Fibroblast of lung (primary cell): ENCODE measurements around the gene THAP11. TPM values are rescaled to one million over a fixed set of nuclear protein-coding genes. Genes with fewer than 3 reads are reported as not detected.

ENCODE experiments used
- DNase-seq, 2 donors: peaks; one replicate each; pipeline versions ENCODE4 v3.0.0 to v3.0.0-alpha.2; 2010; ENCODE audit warnings: low read depth in 2 of 2
- H2AFZ ChIP-seq: 2 replicates; pipeline ENCODE4 v1.5.1; 2012; ENCODE audit warnings: low read length, control low read depth, inconsistent platforms
- H3K27ac ChIP-seq: 2 replicates; pipeline ENCODE4 v1.5.1; 2011; ENCODE audit warnings: low read length, control low read depth; ENCODE audit not compliant: insufficient read depth
- H3K27me3 ChIP-seq: 2 replicates; pipeline ENCODE4 v1.5.1; 2011; ENCODE audit warnings: mild to moderate bottlenecking, low read length; ENCODE audit not compliant: control insufficient read depth, insufficient read depth
- H3K36me3 ChIP-seq: 2 replicates; pipeline ENCODE4 v1.5.1; 2011; ENCODE audit warnings: low read length; ENCODE audit not compliant: control insufficient read depth, insufficient read depth
- H3K4me1 ChIP-seq: 2 replicates; pipeline ENCODE4 v1.5.1; 2011; ENCODE audit warnings: low read length; ENCODE audit not compliant: control insufficient read depth, insufficient read depth; ENCODE audit errors: extremely low read depth
- H3K4me2 ChIP-seq: 2 replicates; pipeline ENCODE4 v1.5.1; 2011; ENCODE audit warnings: low read length, control low read depth; ENCODE audit not compliant: insufficient read depth; ENCODE audit errors: extremely low read depth
- H3K4me3 ChIP-seq, 4 experiments: fragments of 200-600 bp in 1 of 4; sonication (generic) in 1 of 4; replicated peaks in 1 of 4; 2 replicates each; pipeline ENCODE4 v1.5.1; 2011 to 2016; ENCODE audit warnings: low read length in 4 of 4, low read depth in 3 of 4, mild to moderate bottlenecking in 3 of 4, control low read depth in 2 of 4, inconsistent platforms in 1 of 4, mixed read lengths in 1 of 4; ENCODE audit not compliant: insufficient read depth in 1 of 4; ENCODE audit errors: control extremely low read depth in 1 of 4
- H3K79me2 ChIP-seq: 2 replicates; pipeline ENCODE4 v1.5.1; 2012; ENCODE audit warnings: mild to moderate bottlenecking, low read length, inconsistent platforms; ENCODE audit not compliant: control insufficient read depth, insufficient read depth
- H3K9ac ChIP-seq: 2 replicates; pipeline ENCODE4 v1.5.1; 2011; ENCODE audit warnings: mild to moderate bottlenecking, low read length, control low read depth; ENCODE audit not compliant: insufficient read depth
- H3K9me3 ChIP-seq: 2 replicates; pipeline ENCODE4 v1.5.1; 2012; ENCODE audit warnings: low read depth, low read length; ENCODE audit not compliant: control insufficient read depth, insufficient read depth
- H4K20me1 ChIP-seq: 2 replicates; pipeline ENCODE4 v1.5.1; 2011; ENCODE audit warnings: low read length; ENCODE audit not compliant: control insufficient read depth, insufficient read depth; ENCODE audit errors: extremely low read depth
- EZH2 ChIP-seq: IDR thresholded peaks from 2 replicates; pipeline ENCODE4 v1.5.1; 2012; ENCODE audit warnings: low read length, control low read depth, mild to moderate bottlenecking; ENCODE audit errors: missing control alignments
- polyA minus RNA-seq: library from RNA; depleted of rRNA, polyadenylated mRNA; stranded (reverse); fragments of >200 nt; gene quantifications from 2 replicates; pipeline ENCODE4 v1.2.3, GENCODE V29; 2011; ENCODE audit warnings: low replicate concordance
- polyA plus RNA-seq, 2 donors: library from polyadenylated mRNA; depleted of rRNA in 1 of 2; stranded (reverse) in 1 of 2; unstranded in 1 of 2; fragments of >200 nt; gene quantifications; 2 replicates each; pipeline ENCODE4 v1.2.1, GENCODE V29; 2011 to 2012; ENCODE audit warnings: missing spikeins in 1 of 2
- total RNA-seq: library from RNA; depleted of rRNA; stranded (reverse); fragments of >200 nt; gene quantifications from 2 replicates; pipeline ENCODE4 v1.2.1, GENCODE V29; 2014
- TF ChIP-seq, protein P1 (sequence below), 2 donors: IDR thresholded peaks in 1 of 2; conservative IDR thresholded peaks in 1 of 2; 1 replicate in 1 of 2; 2 replicates in 1 of 2; pipeline ENCODE4 v1.5.1; 2011 to 2012; ENCODE audit warnings: low read length in 2 of 2, control low read depth in 1 of 2, inconsistent platforms in 1 of 2, low read depth in 1 of 2, mild to moderate bottlenecking in 1 of 2

Gene THAP11
- total RNA-seq (37.7 and 42.9 TPM in 2 replicates), polyA plus RNA-seq (15.8 and 16.0 TPM in 2 replicates), polyA minus RNA-seq (21.1 and 30.4 TPM in 2 replicates)
- 15.4 and 18.2 TPM in 2 replicates for polyA plus RNA-seq (2012)

DNA sequence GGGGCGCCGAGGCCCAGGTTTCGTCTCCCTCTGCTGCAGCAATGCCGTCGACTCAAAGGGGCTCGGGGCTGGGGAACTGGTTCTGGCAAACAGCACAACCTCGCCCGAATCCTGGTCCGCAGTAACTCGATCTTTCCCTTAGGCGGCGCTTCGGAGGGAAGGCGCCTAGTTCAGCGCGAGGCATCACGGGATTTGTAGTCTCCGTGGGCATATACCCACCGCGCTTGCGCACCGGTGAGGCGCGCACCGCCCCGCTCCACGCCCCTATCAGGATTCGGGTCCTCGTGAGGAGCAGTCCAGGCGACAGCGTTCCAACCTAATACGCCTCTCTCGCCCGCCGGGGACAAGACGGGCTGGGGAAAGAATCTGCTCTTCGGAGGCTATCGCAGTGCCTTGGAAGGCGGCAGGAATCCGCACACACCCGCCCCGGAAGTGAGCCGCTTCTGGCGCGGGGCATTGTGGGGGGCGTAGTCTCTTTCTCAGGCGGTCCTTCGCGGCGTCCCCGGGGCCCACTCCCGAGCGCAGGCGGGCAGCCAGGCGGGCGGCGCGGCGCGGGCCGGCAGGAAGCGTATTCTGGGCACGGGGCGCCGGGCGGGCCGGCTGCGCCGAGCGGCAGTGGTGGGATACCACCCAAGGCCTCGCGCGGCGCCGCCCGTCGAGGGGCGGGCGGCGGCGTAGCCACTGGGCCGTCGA, at the start of gene THAP11:
Gene THAP11, plus strand, starts transcription at position 505 of the 693 bp plus-strand sequence. CDS start 235 bp downstream, outside the sequence.
- Histone ChIP-seq H4K20me1 (no peaks in the 10 kb centered on the region), H3K4me1 (peaks cover 17% of the 10 kb centered on the region), H3K9me3 (no peaks in the 10 kb centered on the region), H3K27me3 (no peaks in the 10 kb centered on the region), H3K9ac (peak within 1 kb of the TSS; percentile 91), H3K79me2 (peaks cover 24% of the 10 kb centered on the region), H2AFZ (peak within 1 kb of the TSS; percentile 98), H3K4me2 (peak within 1 kb of the TSS; percentile 89), H3K36me3 (no peaks in the 10 kb centered on the region), H3K27ac (peak within 1 kb of the TSS; percentile 97), H3K4me3 (peak within 1 kb of the TSS; percentile 81 to 94 (median 88))
- DNase-seq, result peak; percentile 86 to 94
- TF ChIP-seq EZH2, result no peak
- TF ChIP-seq, protein P1, sequence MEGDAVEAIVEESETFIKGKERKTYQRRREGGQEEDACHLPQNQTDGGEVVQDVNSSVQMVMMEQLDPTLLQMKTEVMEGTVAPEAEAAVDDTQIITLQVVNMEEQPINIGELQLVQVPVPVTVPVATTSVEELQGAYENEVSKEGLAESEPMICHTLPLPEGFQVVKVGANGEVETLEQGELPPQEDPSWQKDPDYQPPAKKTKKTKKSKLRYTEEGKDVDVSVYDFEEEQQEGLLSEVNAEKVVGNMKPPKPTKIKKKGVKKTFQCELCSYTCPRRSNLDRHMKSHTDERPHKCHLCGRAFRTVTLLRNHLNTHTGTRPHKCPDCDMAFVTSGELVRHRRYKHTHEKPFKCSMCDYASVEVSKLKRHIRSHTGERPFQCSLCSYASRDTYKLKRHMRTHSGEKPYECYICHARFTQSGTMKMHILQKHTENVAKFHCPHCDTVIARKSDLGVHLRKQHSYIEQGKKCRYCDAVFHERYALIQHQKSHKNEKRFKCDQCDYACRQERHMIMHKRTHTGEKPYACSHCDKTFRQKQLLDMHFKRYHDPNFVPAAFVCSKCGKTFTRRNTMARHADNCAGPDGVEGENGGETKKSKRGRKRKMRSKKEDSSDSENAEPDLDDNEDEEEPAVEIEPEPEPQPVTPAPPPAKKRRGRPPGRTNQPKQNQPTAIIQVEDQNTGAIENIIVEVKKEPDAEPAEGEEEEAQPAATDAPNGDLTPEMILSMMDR (conservative IDR thresholded peaks at IDR 0.05 in 1 of 2, IDR thresholded peaks at IDR 0.05 in 1 of 2; ENCODE audit: low read depth in 1 of 2, low read length in 2 of 2), result peak; percentile 56 to 87

DNA sequence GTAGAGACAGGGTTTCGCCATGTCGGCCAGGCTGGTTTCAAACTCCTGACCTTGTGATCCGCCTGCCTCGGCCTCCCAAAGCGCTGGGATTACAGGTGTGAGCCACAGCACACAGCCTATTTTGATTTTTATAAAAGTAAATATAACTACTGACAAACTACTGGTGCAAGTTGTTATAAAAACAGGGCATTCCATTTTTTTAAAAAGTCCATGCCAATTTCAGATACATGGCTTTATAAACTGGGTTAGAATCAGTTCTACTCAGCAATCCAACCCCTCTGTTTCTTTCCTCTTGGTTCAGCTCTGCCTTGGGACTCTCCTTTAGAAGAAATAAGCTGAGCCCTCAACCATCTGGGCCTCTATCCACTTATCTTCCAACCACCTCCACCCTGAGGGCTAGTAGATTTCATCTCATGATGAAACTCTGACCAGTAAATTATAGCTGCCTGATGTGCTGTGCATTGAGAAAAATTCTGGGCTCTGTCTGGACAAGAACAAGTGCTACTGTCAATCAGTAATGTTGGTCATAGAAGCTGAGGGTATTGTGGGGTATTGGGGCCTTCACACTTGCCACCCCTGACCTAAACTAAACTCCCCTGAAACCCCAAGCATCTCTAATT, 45.9 kb upstream of the THAP11 start:
- Histone ChIP-seq H3K36me3 (no peaks in the 10 kb centered on the region), H3K4me2 (no peak overlapping the region), H3K9me3 (no peaks in the 10 kb centered on the region), H3K27ac (no peak overlapping the region), H4K20me1 (no peaks in the 10 kb centered on the region), H3K9ac (no peak overlapping the region), H2AFZ (no peak overlapping the region), H3K4me1 (no peaks in the 10 kb centered on the region), H3K4me3 (no peak overlapping the region), H3K27me3 (no peaks in the 10 kb centered on the region), H3K79me2 (peaks cover 2% of the 10 kb centered on the region)
- DNase-seq, result no peak
- TF ChIP-seq, protein P1 (conservative IDR thresholded peaks at IDR 0.05 in 1 of 2, IDR thresholded peaks at IDR 0.05 in 1 of 2; ENCODE audit: low read depth in 1 of 2, low read length in 2 of 2), result no peak
- no peak for TF ChIP-seq EZH2

GRCh38 chr16:67800338-67800926, 41.7 kb upstream of the THAP11 start:
- peaks cover 2% of the 10 kb centered on the region for H3K36me3 ChIP-seq
- TF ChIP-seq EZH2, result no peak
- TF ChIP-seq, protein P1 (conservative IDR thresholded peaks at IDR 0.05 in 1 of 2, IDR thresholded peaks at IDR 0.05 in 1 of 2; ENCODE audit: low read depth in 1 of 2, low read length in 2 of 2), result no peak
- no peak overlapping the region for H3K27ac ChIP-seq
- no peak for DNase-seq
- H3K79me2 ChIP-seq, result peaks cover 14% of the 10 kb centered on the region
- no peak overlapping the region for H3K4me3 ChIP-seq
- H3K4me1 ChIP-seq, result peaks cover 6% of the 10 kb centered on the region
- H2AFZ ChIP-seq, result no peak overlapping the region
- H4K20me1 ChIP-seq, result no peaks in the 10 kb centered on the region
- no peaks in the 10 kb centered on the region for H3K9me3 ChIP-seq
- H3K27me3 ChIP-seq, result no peaks in the 10 kb centered on the region
- H3K4me2 ChIP-seq, result no peak overlapping the region
- H3K9ac ChIP-seq, result no peak overlapping the region
